H9 (cell line): ENCODE results near the gene ABCA13. TPM values are rescaled to one million over a fixed set of nuclear protein-coding genes. Genes with fewer than 3 reads are reported as not detected.

ENCODE experiments used
- DNase-seq: peaks from one replicate; pipeline ENCODE4 v3.0.0-alpha.2; 2017
- H2AFZ ChIP-seq: one replicate; pipeline ENCODE4 v1.6.1; 2013; ENCODE audit warnings: mild to moderate bottlenecking, low read length, control low read depth, moderate library complexity
- H2AK5ac ChIP-seq: 2 replicates; pipeline ENCODE4 v1.6.1; 2013; ENCODE audit warnings: low read length, control low read depth, mixed read lengths; ENCODE audit not compliant: insufficient read length
- H2BK120ac ChIP-seq: one replicate; pipeline ENCODE4 v1.6.1; 2013; ENCODE audit warnings: low read depth, mild to moderate bottlenecking, low read length, control low read depth, inconsistent platforms; ENCODE audit not compliant: poor library complexity, severe bottlenecking
- H2BK12ac ChIP-seq: 2 replicates; pipeline ENCODE4 v1.6.1; 2013; ENCODE audit warnings: low read length, control low read depth, mixed read lengths, low read depth; ENCODE audit not compliant: insufficient read length
- H2BK15ac ChIP-seq: 2 replicates; pipeline ENCODE4 v1.6.1; 2013; ENCODE audit warnings: low read depth, low read length, control low read depth
- H2BK20ac ChIP-seq: one replicate; pipeline ENCODE4 v1.6.1; 2013; ENCODE audit warnings: low read depth, mild to moderate bottlenecking, low read length, control low read depth, inconsistent platforms; ENCODE audit not compliant: poor library complexity, severe bottlenecking
- H2BK5ac ChIP-seq: 2 replicates; pipeline ENCODE4 v1.6.1; 2013; ENCODE audit warnings: low read length, control low read depth, mixed read lengths; ENCODE audit not compliant: insufficient read length
- H3K14ac ChIP-seq: 2 replicates; pipeline ENCODE4 v1.6.1; 2013; ENCODE audit warnings: low read length, control low read depth; ENCODE audit not compliant: insufficient read depth
- H3K18ac ChIP-seq: 2 replicates; pipeline ENCODE4 v1.6.1; 2013; ENCODE audit warnings: low read depth, mild to moderate bottlenecking, mixed read lengths, low read length, control low read depth; ENCODE audit not compliant: insufficient read length
- H3K23ac ChIP-seq: 2 replicates; pipeline ENCODE4 v1.6.1; 2013; ENCODE audit warnings: low read length, control low read depth, mixed read lengths, low read depth; ENCODE audit not compliant: insufficient read length
- H3K23me2 ChIP-seq: 2 replicates; pipeline ENCODE4 v1.6.1; 2013; ENCODE audit warnings: low read depth, mild to moderate bottlenecking, mixed read lengths, low read length, control low read depth; ENCODE audit not compliant: insufficient read length, poor library complexity, severe bottlenecking
- H3K27ac ChIP-seq: 2 replicates; pipeline ENCODE4 v1.5.1; 2013; ENCODE audit warnings: low read length, control low read depth, mixed read lengths, low read depth; ENCODE audit not compliant: insufficient read length
- H3K27me3 ChIP-seq: 2 replicates; pipeline ENCODE4 v1.6.1; 2013; ENCODE audit warnings: low read length, control low read depth, inconsistent platforms; ENCODE audit not compliant: insufficient read depth
- H3K4ac ChIP-seq: 2 replicates; pipeline ENCODE4 v1.6.1; 2013; ENCODE audit warnings: low read depth, mild to moderate bottlenecking, control low read depth, inconsistent platforms, low read length, moderate library complexity
- H3K4me1 ChIP-seq: 2 replicates; pipeline ENCODE4 v1.6.1; 2013; ENCODE audit warnings: low read length, control low read depth, inconsistent platforms; ENCODE audit not compliant: insufficient read depth
- H3K4me2 ChIP-seq: 2 replicates; pipeline ENCODE4 v1.6.1; 2013; ENCODE audit warnings: low read length, control low read depth, mixed read lengths; ENCODE audit not compliant: insufficient read length, insufficient read depth
- H3K56ac ChIP-seq: 2 replicates; pipeline ENCODE4 v1.6.1; 2013; ENCODE audit warnings: low read depth, mild to moderate bottlenecking, mixed read lengths, low read length, control low read depth; ENCODE audit not compliant: insufficient read length
- H3K79me1 ChIP-seq: 2 replicates; pipeline ENCODE4 v1.6.1; 2013; ENCODE audit warnings: low read depth, mild to moderate bottlenecking, moderate library complexity, low read length, control low read depth, inconsistent platforms; ENCODE audit not compliant: insufficient read depth, poor library complexity, severe bottlenecking
- H3K79me2 ChIP-seq: 2 replicates; pipeline ENCODE4 v1.6.1; 2013; ENCODE audit warnings: low read length, control low read depth, inconsistent platforms; ENCODE audit not compliant: insufficient read depth
- H3K9ac ChIP-seq: 2 replicates; pipeline ENCODE4 v1.6.1; 2013; ENCODE audit warnings: low read length, control low read depth, mixed read lengths; ENCODE audit not compliant: insufficient read length; ENCODE audit errors: extremely low read depth
- H3K9me3 ChIP-seq: one replicate; pipeline ENCODE4 v1.6.1; 2013; ENCODE audit warnings: low read depth, low read length, inconsistent platforms; ENCODE audit not compliant: control insufficient read depth
- H3T11ph ChIP-seq: one replicate; pipeline ENCODE4 v1.6.1; 2013; ENCODE audit warnings: mild to moderate bottlenecking, low read length, control low read depth, inconsistent platforms
- H4K20me1 ChIP-seq: one replicate; pipeline ENCODE4 v1.6.1; 2013; ENCODE audit not compliant: control insufficient read depth, insufficient read length, insufficient read depth
- H4K5ac ChIP-seq: 2 replicates; pipeline ENCODE4 v1.6.1; 2013; ENCODE audit warnings: low read depth, mild to moderate bottlenecking, mixed read lengths, low read length, control low read depth; ENCODE audit not compliant: insufficient read length
- H4K8ac ChIP-seq: replicated peaks from 2 replicates; pipeline ENCODE4 v1.6.1; 2013; ENCODE audit warnings: low read length, control low read depth, mixed read lengths, low read depth; ENCODE audit not compliant: insufficient read length
- H4K91ac ChIP-seq: 2 replicates; pipeline ENCODE4 v1.6.1; 2013; ENCODE audit warnings: low read depth, mild to moderate bottlenecking, moderate library complexity, mixed read lengths, low read length, control low read depth; ENCODE audit not compliant: insufficient read length
- H3K27ac Mint-ChIP-seq, 3 experiments: 2 replicates in 2 of 3; 3 replicates in 1 of 3; pipeline ENCODE4 v1.8.0; 2020 to 2021; ENCODE audit warnings: mixed read lengths in 3 of 3, mild to moderate bottlenecking in 1 of 3, moderate library complexity in 1 of 3
- H3K27me3 Mint-ChIP-seq: 2 replicates; pipeline ENCODE4 v1.8.0; 2021; ENCODE audit warnings: low read depth, mild to moderate bottlenecking, moderate library complexity, mixed read lengths
- H3K36me3 Mint-ChIP-seq, 3 experiments: 2 replicates in 2 of 3; 3 replicates in 1 of 3; pipeline ENCODE4 v1.8.0; 2020 to 2021; ENCODE audit warnings: low read depth in 3 of 3, mixed read lengths in 3 of 3; ENCODE audit not compliant: insufficient read depth in 1 of 3
- H3K4me1 Mint-ChIP-seq, 2 experiments: 2 replicates each; pipeline ENCODE4 v1.8.0; 2020; ENCODE audit warnings: mixed read lengths in 2 of 2
- H3K4me3 Mint-ChIP-seq, 2 experiments: 2 replicates in 1 of 2; 3 replicates in 1 of 2; pipeline ENCODE4 v1.8.0; 2020 to 2021; ENCODE audit warnings: mild to moderate bottlenecking in 2 of 2, mixed read lengths in 2 of 2, moderate library complexity in 1 of 2
- H3K9me3 Mint-ChIP-seq, 2 experiments: 2 replicates in 1 of 2; 3 replicates in 1 of 2; pipeline ENCODE4 v1.8.0; 2020; ENCODE audit warnings: mild to moderate bottlenecking in 2 of 2, mixed read lengths in 2 of 2, moderate library complexity in 1 of 2
- CTCF ChIP-seq: fragments of 200-600 bp; sonication (generic); conservative IDR thresholded peaks from 3 replicates; pipeline ENCODE4 v1.8.0; 2021; ENCODE audit warnings: antibody characterized with exemption, mild to moderate bottlenecking
- WGBS: extraction: QIAGEN DNeasy Blood & Tissue Kit; methylation state at CpG from one replicate; pipeline ENCODE4 v1.1.7; 2013; ENCODE audit warnings: missing lambda C conversion rate, low lambda C conversion rate, mixed read lengths; ENCODE audit not compliant: insufficient read length; ENCODE audit errors: extremely low coverage; 5-methylcytosine and 5-hydroxymethylcytosine counted together
- total RNA-seq: library from RNA; stranded (reverse); gene quantifications from 2 replicates; pipeline ENCODE4 v1.2.1, GENCODE V29; 2021

ABCA13 gene
- total RNA-seq, 1 experiment from 2014 or later = 0.11 TPM

GRCh38 chr7:48427671-48428070 lies 256.4 kb downstream of the ABCA13 start:
- peaks cover 3 to 7% of the 10 kb centered on the region in 2 experiments; a peak in 3 of 5 replicates for H3K9me3 Mint-ChIP-seq
- Histone ChIP-seq H4K8ac (no peak overlapping the region), H3K23me2 (no peaks in the 10 kb centered on the region), H2BK120ac (no peak overlapping the region), H3K14ac (no peak overlapping the region), H2BK20ac (no peak overlapping the region), H2AK5ac (no peak overlapping the region), H4K91ac (no peak overlapping the region), H2BK15ac (no peak overlapping the region), H3K4me1 (no peaks in the 10 kb centered on the region), H3K4me2 (no peak overlapping the region), H2BK12ac (no peak overlapping the region), H2BK5ac (no peak overlapping the region), H4K5ac (no peak overlapping the region), H3K56ac (no peak overlapping the region), H4K20me1 (no peaks in the 10 kb centered on the region), H2AFZ (no peak overlapping the region), H3K79me2 (no peaks in the 10 kb centered on the region), H3K23ac (no peak overlapping the region), H3K18ac (no peak overlapping the region), H3K9me3 (no peaks in the 10 kb centered on the region), H3T11ph (no peak overlapping the region), H3K79me1 (no peaks in the 10 kb centered on the region), H3K27ac (no peak overlapping the region), H3K27me3 (no peaks in the 10 kb centered on the region), H3K4ac (no peak overlapping the region), H3K9ac (no peak overlapping the region)
- peaks cover 2 to 3% (median 2%) of the 10 kb centered on the region in 3 experiments; a peak in 1 of 7 replicates for H3K36me3 Mint-ChIP-seq
- no CpG with 5 or more reads among the region's 5 CpGs for WGBS
- no peak for TF ChIP-seq CTCF
- no peak overlapping the region for H3K27ac Mint-ChIP-seq
- no peaks in the 10 kb centered on the region for H3K27me3 Mint-ChIP-seq
- no peak overlapping the region for H3K4me3 Mint-ChIP-seq
- DNase-seq = no peak
- H3K4me1 Mint-ChIP-seq = peaks cover 5 to 12% of the 10 kb centered on the region in 2 experiments
